ENCODE measurements around the gene ZNRF3.

Gene ZNRF3

DNA sequence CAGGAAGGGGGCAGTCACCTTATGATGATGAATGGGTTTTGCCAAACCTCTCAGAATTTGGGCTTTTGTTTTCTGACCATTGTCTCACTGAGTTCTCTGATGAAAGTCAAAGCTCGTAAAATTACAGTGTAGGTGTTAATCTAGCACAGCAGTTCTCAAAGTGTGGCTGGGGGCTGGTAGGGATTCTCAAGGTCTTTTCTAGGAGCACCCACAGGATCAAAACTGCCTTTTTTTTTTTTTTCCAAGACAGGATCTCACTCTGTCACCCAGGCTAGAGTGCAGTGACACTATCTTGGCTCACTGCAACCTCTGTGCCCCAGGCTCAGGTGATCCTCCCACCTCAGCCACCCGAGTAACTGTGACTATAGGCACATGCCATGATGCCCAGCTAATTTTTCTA lies 112.2 kb downstream of the ZNRF3 start:
- H3K9me3 ChIP-seq (ENCODE audit: insufficient read depth, low read length): no peaks in the 10 kb centered on the region
- peaks cover 17% of the 10 kb centered on the region for H3K36me3 ChIP-seq (replicated peaks; ENCODE audit: low read depth, low read length)
- TF ChIP-seq, protein P1, sequence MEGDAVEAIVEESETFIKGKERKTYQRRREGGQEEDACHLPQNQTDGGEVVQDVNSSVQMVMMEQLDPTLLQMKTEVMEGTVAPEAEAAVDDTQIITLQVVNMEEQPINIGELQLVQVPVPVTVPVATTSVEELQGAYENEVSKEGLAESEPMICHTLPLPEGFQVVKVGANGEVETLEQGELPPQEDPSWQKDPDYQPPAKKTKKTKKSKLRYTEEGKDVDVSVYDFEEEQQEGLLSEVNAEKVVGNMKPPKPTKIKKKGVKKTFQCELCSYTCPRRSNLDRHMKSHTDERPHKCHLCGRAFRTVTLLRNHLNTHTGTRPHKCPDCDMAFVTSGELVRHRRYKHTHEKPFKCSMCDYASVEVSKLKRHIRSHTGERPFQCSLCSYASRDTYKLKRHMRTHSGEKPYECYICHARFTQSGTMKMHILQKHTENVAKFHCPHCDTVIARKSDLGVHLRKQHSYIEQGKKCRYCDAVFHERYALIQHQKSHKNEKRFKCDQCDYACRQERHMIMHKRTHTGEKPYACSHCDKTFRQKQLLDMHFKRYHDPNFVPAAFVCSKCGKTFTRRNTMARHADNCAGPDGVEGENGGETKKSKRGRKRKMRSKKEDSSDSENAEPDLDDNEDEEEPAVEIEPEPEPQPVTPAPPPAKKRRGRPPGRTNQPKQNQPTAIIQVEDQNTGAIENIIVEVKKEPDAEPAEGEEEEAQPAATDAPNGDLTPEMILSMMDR (IDR thresholded peaks at IDR 0.05; ENCODE audit: low read depth, low read length): no peak
- no peak for TF ChIP-seq EZH2phosphoT487 (IDR thresholded peaks at IDR 0.05; ENCODE audit: low read depth)
- H3K4me2 ChIP-seq (ENCODE audit: low read length): no peak overlapping the region
- no peaks in the 10 kb centered on the region for H3K4me1 ChIP-seq (ENCODE audit: low read length)
- no peak overlapping the region for H2AFZ ChIP-seq (ENCODE audit: low read depth, low read length)
- no peak overlapping the region for H3K9ac ChIP-seq (ENCODE audit: low read length)
- no peaks in the 10 kb centered on the region for H3K79me2 ChIP-seq (ENCODE audit: low read length)
- H4K20me1 ChIP-seq (ENCODE audit: insufficient read depth, low read length): no peaks in the 10 kb centered on the region
- H3K4me3 ChIP-seq (ENCODE audit: low read length): no peak overlapping the region
- H3K27ac ChIP-seq (ENCODE audit: low read length): no peak overlapping the region
- H3K27me3 ChIP-seq (ENCODE audit: low read depth, low read length): no peaks in the 10 kb centered on the region

DNA sequence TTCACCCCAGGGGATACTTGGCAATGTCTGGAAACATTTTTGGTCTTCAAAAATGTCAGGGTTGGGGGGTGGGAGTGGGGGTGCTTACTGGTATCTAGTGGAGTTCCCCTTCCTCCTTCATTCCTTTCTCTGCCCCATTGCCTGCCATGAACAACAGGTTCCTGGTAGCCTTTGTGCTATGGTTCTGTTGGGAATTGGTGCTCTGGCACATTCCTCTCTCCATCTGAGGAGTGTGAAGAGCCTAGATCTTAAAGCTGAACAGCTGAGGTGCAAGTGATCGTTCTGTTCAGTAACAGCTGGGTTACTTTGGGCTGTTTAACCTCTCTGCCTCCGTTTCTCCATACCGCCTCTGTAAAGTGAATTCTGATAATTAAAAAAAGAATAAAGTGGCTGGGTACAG lies 114.0 kb downstream of the ZNRF3 start:
- Histone ChIP-seq H3K9me3 (ENCODE audit: insufficient read depth, low read length) (no peaks in the 10 kb centered on the region), H3K27ac (ENCODE audit: low read length) (no peak overlapping the region), H3K4me1 (ENCODE audit: low read length) (no peaks in the 10 kb centered on the region), H2AFZ (ENCODE audit: low read depth, low read length) (no peak overlapping the region), H4K20me1 (ENCODE audit: insufficient read depth, low read length) (no peaks in the 10 kb centered on the region), H3K36me3 (replicated peaks; ENCODE audit: low read depth, low read length) (peaks cover 14% of the 10 kb centered on the region), H3K4me3 (ENCODE audit: low read length) (no peak overlapping the region), H3K79me2 (ENCODE audit: low read length) (no peaks in the 10 kb centered on the region), H3K4me2 (ENCODE audit: low read length) (no peak overlapping the region), H3K9ac (ENCODE audit: low read length) (no peak overlapping the region), H3K27me3 (ENCODE audit: low read depth, low read length) (no peaks in the 10 kb centered on the region)
- TF ChIP-seq, protein P1 (IDR thresholded peaks at IDR 0.05; ENCODE audit: low read depth, low read length): no peak
- TF ChIP-seq EZH2phosphoT487 (IDR thresholded peaks at IDR 0.05; ENCODE audit: low read depth): no peak

DNA sequence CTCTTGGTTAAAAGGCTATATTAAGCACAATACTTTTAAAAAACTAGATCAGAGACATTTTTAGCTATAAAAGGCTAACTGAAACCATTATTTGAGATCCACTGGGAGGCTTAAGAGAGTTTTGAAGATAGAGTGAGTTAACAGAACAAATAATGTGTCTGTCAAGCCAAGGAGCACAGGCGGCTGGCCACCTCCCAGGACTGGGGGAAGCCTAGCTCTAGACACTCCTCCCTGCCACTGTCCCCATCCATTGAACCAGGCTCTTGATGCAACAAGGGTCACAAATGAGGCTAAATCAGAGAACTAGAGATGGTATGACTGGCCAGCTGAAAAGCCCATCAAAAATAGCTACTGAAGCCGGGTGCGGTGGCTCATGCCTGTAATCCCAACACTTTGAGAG lies 115.3 kb downstream of the ZNRF3 start:
- Histone ChIP-seq H2AFZ (ENCODE audit: low read depth, low read length) (no peak overlapping the region), H3K79me2 (ENCODE audit: low read length) (no peaks in the 10 kb centered on the region)
- TF ChIP-seq, protein P1 (IDR thresholded peaks at IDR 0.05; ENCODE audit: low read depth, low read length): no peak
- TF ChIP-seq EZH2phosphoT487 (IDR thresholded peaks at IDR 0.05; ENCODE audit: low read depth): no peak

DNA sequence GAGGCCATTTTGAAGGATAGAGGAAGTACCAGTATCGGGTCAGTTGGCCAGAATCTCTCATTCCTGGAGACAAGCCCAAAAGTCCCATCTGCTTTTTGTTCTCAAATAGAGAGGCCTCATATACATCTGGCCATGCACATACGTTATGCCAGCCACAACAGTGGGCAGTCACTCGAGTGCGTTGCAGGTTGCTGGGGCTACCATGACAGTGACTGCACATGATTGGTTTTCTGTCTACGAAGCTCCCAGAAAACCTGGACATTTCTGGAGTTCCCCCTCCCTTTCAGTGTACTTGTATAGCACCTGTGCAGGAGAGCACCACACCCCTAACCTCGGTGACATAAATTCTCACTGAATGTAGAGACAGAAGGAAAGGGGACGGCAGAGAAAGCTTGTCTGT lies 116.1 kb downstream of the ZNRF3 start:
- no peaks in the 10 kb centered on the region for H3K79me2 ChIP-seq (ENCODE audit: low read length)
- no peaks in the 10 kb centered on the region for H3K27me3 ChIP-seq (ENCODE audit: low read depth, low read length)
- H3K4me2 ChIP-seq (ENCODE audit: low read length): no peak overlapping the region
- H3K27ac ChIP-seq (ENCODE audit: low read length): no peak overlapping the region
- no peak overlapping the region for H2AFZ ChIP-seq (ENCODE audit: low read depth, low read length)
- no peaks in the 10 kb centered on the region for H3K4me1 ChIP-seq (ENCODE audit: low read length)
- no peak for TF ChIP-seq EZH2phosphoT487 (IDR thresholded peaks at IDR 0.05; ENCODE audit: low read depth)
- H3K9me3 ChIP-seq (ENCODE audit: insufficient read depth, low read length): no peaks in the 10 kb centered on the region
- H3K36me3 ChIP-seq (replicated peaks; ENCODE audit: low read depth, low read length): peaks cover 4% of the 10 kb centered on the region
- H3K4me3 ChIP-seq (ENCODE audit: low read length): no peak overlapping the region
- no peak overlapping the region for H3K9ac ChIP-seq (ENCODE audit: low read length)
- H4K20me1 ChIP-seq (ENCODE audit: insufficient read depth, low read length): no peaks in the 10 kb centered on the region; the same call in 1 of the 2 replicates

More for the DNA sequence above, 115.3 kb downstream of the ZNRF3 start:
- Histone ChIP-seq H3K9me3 (ENCODE audit: insufficient read depth, low read length) (no peaks in the 10 kb centered on the region), H4K20me1 (ENCODE audit: insufficient read depth, low read length) (no peaks in the 10 kb centered on the region), H3K9ac (ENCODE audit: low read length) (no peak overlapping the region), H3K27ac (ENCODE audit: low read length) (no peak overlapping the region), H3K4me3 (ENCODE audit: low read length) (no peak overlapping the region), H3K36me3 (replicated peaks; ENCODE audit: low read depth, low read length) (peaks cover 4% of the 10 kb centered on the region), H3K4me1 (ENCODE audit: low read length) (no peaks in the 10 kb centered on the region), H3K4me2 (ENCODE audit: low read length) (no peak overlapping the region), H3K27me3 (ENCODE audit: low read depth, low read length) (no peaks in the 10 kb centered on the region)
